Measurements from ENCODE around the gene A3GALT2.

The A3GALT2 gene

DNA sequence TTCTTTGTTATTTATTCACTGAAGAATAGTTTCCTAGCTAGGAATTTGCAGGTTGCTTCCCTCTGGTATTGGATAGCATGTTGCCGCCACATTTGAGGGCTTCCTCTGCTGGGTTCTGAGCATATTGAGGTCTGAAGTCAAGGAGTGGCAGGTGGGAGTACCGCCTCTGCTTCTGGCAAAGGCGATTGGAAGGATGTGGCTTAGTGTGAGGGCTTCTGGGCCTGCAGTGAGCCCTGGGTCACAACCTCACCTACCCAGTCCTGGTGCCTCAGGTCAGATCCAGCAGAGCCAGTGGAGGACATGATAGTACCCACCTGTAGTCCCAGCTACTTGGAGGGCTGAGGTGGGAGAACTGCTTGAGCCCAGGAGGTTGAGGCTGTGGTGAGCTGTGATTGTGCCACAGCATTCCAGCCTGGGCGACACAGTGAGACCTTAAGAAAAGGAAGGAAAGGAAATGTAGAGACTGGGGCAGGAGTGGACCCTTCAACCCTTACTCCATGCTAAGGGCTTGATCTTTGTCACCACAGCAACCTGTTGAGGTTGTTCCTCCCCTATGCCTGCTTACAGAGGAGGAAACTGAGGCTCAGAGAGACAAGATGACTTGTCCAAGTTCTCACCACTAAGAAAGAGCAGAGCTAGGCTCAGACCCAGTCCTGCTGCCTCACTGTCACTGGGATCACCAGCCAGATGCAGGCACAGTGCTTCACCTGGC lies 22.8 kb downstream of the A3GALT2 start:
- no peak for DNase-seq (ENCODE audit: low read depth)
- TF ChIP-seq, protein P1, sequence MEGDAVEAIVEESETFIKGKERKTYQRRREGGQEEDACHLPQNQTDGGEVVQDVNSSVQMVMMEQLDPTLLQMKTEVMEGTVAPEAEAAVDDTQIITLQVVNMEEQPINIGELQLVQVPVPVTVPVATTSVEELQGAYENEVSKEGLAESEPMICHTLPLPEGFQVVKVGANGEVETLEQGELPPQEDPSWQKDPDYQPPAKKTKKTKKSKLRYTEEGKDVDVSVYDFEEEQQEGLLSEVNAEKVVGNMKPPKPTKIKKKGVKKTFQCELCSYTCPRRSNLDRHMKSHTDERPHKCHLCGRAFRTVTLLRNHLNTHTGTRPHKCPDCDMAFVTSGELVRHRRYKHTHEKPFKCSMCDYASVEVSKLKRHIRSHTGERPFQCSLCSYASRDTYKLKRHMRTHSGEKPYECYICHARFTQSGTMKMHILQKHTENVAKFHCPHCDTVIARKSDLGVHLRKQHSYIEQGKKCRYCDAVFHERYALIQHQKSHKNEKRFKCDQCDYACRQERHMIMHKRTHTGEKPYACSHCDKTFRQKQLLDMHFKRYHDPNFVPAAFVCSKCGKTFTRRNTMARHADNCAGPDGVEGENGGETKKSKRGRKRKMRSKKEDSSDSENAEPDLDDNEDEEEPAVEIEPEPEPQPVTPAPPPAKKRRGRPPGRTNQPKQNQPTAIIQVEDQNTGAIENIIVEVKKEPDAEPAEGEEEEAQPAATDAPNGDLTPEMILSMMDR (conservative IDR thresholded peaks at IDR 0.05; ENCODE audit: control insufficient read depth, insufficient read depth, low read depth, low read length) = no peak
- no peak overlapping the region for H3K4me3 ChIP-seq (ENCODE audit: control insufficient read depth, low read depth, low read length)

DNA sequence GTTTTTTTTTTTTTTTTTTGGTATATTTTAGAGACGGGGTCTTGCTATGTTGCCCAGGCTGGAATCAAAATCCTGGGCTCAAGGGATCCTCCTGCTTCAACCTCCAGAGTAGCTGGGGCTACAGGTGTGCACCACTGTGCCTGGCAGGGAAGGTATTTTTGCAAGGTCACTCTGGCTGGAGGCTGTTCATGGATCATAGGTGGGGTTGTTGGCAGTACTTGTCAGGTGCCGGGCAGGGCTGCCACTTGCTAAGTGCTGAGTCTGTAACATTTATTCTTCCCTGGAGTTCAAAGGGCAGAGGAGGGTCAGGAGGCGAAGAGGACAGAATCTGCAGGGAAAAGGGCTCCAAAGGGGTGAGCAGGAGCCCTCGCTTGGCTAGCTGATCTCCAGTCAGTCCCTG lies 24.1 kb downstream of the A3GALT2 start:
- TF ChIP-seq, protein P1 (conservative IDR thresholded peaks at IDR 0.05; ENCODE audit: control insufficient read depth, insufficient read depth, low read depth, low read length) = no peak
- H3K4me3 ChIP-seq (ENCODE audit: control insufficient read depth, low read depth, low read length) = no peak overlapping the region
- no peak for DNase-seq (ENCODE audit: low read depth)

DNA sequence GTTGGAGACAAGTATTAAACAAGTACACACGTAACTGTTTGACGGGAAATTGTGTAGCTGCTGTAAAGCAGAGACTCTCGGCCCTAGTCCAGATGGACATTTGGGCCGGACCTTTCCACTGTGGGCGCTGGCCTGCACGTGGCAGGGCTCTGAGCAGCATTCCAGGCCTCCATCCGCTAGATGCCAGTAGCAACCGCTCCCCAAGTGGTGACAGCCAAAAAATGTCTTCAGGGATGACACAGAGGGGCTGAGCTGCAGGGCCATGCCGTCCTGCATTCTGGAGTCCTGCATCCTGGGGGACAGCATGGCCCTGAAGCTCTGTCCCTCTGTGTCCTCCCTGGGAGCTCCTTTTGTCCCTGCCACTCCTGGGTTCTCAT lies 24.8 kb downstream of the A3GALT2 start:
- no peak for DNase-seq (ENCODE audit: low read depth)
- TF ChIP-seq, protein P1 (conservative IDR thresholded peaks at IDR 0.05; ENCODE audit: control insufficient read depth, insufficient read depth, low read depth, low read length) = no peak
- no peak overlapping the region for H3K4me3 ChIP-seq (ENCODE audit: control insufficient read depth, low read depth, low read length)

DNA sequence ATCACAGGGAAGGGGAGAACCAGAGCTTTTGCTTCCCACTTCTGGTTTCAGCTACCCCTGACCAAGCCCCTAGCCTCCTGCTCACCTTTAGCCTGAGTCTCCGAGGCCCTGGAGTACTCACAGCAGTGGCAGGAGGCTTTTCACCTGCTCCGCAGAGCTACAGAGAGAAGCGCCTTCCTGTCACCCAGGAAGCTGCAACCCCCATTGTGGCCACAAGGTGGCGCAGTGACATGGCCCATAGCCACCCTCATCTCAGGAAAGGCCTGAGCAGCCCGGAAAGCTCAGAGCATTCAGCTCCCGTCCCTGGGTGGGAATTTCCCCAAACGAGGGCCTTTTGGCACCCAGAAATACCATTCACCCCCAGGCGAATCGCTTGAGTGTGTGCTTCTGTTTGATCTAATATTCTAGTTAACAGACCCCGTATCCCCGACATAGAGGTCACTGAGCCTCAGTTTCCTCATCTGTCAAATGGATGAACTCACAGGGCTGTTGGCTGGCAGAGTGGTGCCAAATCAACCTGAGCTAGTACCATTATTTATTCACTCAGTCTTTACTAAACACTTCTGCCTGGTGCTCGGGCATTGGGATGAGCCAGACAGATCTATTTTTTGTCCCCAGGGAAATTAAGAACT lies 25.3 kb downstream of the A3GALT2 start:
- peak; percentile 74 for DNase-seq (ENCODE audit: low read depth)
- TF ChIP-seq, protein P1 (conservative IDR thresholded peaks at IDR 0.05; ENCODE audit: control insufficient read depth, insufficient read depth, low read depth, low read length) = peak; percentile 93
- H3K4me3 ChIP-seq (ENCODE audit: control insufficient read depth, low read depth, low read length) = no peak overlapping the region

DNA sequence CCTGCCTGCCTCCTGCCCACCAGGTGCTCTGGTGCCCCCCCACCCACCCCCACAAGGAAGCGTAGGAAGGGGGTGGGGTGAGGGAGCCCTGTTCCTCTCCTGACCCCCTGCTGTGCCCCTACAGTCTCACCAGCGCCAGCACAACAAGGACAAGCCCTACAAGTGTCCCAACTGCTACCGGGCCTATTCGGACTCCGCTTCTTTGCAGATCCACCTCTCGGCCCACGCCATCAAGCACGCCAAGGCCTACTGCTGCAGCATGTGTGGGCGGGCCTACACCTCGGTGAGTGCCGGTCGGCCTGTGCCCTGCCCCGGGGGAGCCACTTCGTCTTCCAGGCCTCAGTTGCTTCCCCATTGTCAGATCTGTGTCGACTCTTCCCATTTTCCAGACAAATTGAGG lies 25.9 kb downstream of the A3GALT2 start:
- no peak for DNase-seq (ENCODE audit: low read depth)
- no peak overlapping the region for H3K4me3 ChIP-seq (ENCODE audit: control insufficient read depth, low read depth, low read length)
- TF ChIP-seq, protein P1 (conservative IDR thresholded peaks at IDR 0.05; ENCODE audit: control insufficient read depth, insufficient read depth, low read depth, low read length) = no peak

DNA sequence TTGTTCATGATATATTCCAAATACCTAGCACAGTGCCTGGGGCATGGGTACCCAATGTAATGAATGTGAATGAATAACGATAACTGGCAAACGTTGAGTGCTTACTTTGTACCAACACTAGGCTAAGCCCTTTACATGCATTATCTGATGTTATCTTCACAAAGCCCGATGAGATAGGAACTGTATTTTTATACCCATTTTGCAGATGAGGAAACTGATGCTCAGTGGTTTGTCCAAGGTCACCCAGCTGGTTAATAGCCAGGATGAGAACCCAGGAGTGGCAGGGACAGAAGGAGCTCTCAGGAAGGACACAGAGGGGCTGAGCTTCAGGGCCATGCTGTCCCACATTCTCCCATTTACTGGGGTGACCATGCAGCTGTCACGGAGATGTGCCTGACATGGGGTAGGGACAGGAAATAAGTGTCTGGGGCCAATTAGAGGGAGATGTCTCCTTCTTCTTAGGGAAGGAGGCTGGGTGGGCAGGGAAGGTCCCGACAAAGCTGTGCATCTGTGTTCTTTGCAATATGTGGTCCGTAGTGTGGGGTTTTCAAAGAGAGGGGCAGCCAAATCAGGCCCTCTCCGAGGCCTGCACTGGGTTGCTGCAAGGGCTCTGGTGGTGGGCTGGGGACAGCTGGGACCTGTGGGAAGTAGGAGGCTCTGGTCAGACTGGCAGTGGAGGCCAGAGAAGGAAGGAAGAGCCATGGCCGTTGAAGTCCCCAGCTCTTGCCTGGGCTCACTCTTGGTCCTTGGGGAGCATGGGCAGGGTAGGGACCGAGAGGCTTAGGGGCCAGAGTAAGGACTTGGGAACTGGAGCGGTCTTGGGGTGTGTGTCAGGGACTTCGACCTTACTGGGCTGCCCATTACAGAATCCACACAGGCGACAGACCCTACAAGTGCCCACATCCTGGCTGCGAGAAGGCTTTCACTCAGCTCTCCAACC lies 26.6 kb downstream of the A3GALT2 start:
- H3K4me3 ChIP-seq (ENCODE audit: control insufficient read depth, low read depth, low read length) = no peak overlapping the region
- no peak for DNase-seq (ENCODE audit: low read depth)
- TF ChIP-seq, protein P1 (conservative IDR thresholded peaks at IDR 0.05; ENCODE audit: control insufficient read depth, insufficient read depth, low read depth, low read length) = no peak

Data from fibroblast of mammary gland (primary cell).